ENCODE measurements around the gene LRRC4C. TPM values are rescaled to one million over a fixed set of nuclear protein-coding genes. Genes with fewer than 3 reads are reported as not detected.

LRRC4C gene
- total and polyA plus RNA-seq, 10 of the 15 experiments (the other 5 are each of a cell fraction or from before 2014, with no cell fraction given) = 1.5 TPM; not detected in 9

- H3K4me2 ChIP-seq (ENCODE audit: control insufficient read depth, insufficient read depth) = no peak overlapping the region
- SMC1A ChIA-PET (ENCODE audit: uncharacterized antibody, unreplicated experiment) = no interaction called here
- BruUV-seq (replicated peaks) = no TSS peak
- RAD21 ChIA-PET (ENCODE audit: unreplicated experiment) = no interaction called here
- H3K9me3 ChIP-seq (replicated peaks; ENCODE audit: control insufficient read depth, insufficient read depth, low read length) = no peaks in the 10 kb centered on the region
- no peak for ATAC-seq
- CTCF ChIA-PET = no interaction called here
- H3K27ac ChIP-seq (ENCODE audit: control insufficient read depth, insufficient read depth) = no peak overlapping the region
- no peak overlapping the region for H3K9ac ChIP-seq (ENCODE audit: control insufficient read depth, insufficient read depth, low read length)
- H4K20me1 ChIP-seq (ENCODE audit: control insufficient read depth, insufficient read depth) = no peaks in the 10 kb centered on the region
- no peak for FAIRE-seq
- H3K4me1 ChIP-seq (ENCODE audit: control insufficient read depth, insufficient read depth, low read length) = no peaks in the 10 kb centered on the region
- H3K79me2 ChIP-seq (ENCODE audit: control insufficient read depth, insufficient read depth, low read length) = no peaks in the 10 kb centered on the region
- no peak overlapping the region for H2AFZ ChIP-seq (ENCODE audit: control insufficient read depth, low read depth, low read length)
- no peak for DNase-seq (ENCODE audit: low read depth, low spot score)
- intact Hi-C loops (cut with micrococcal nuclease; ENCODE audit: unreplicated experiment) = no loop called here
- 59% methylated on average over 3 of the region's 3 CpGs for WGBS (ENCODE audit: insufficient coverage, insufficient replicate concordance, low lambda C conversion rate, missing lambda C conversion rate)
- no peaks in the 10 kb centered on the region for H3K27me3 ChIP-seq (replicated peaks in 1 of 2; ENCODE audit: control insufficient read depth in 2 of 2, insufficient read depth in 2 of 2, low read length in 1 of 2)
- POLR2A ChIA-PET = no interaction called here
- no peak overlapping the region for H3K4me3 ChIP-seq
- in situ Hi-C loops (cut with MboI) = no loop called here
- no peaks in the 10 kb centered on the region for H3K36me3 ChIP-seq (ENCODE audit: control insufficient read depth in 2 of 2, insufficient read depth in 2 of 2, low read length in 1 of 2)
- TF ChIP-seq CBX5 (IDR thresholded peaks at IDR 0.05; ENCODE audit: low read depth) (no peak), IKZF2 (IDR thresholded peaks at IDR 0.05) (no peak), ZNF687 (IDR thresholded peaks at IDR 0.05) (no peak), TARDBP (IDR thresholded peaks at IDR 0.05; ENCODE audit: borderline replicate concordance) (no peak), EED (IDR thresholded peaks at IDR 0.05; ENCODE audit: low read depth) (no peak), POLR2AphosphoS2 (IDR thresholded peaks at IDR 0.05; ENCODE audit: low read depth, low read length) (no peak), PAX8 (IDR thresholded peaks at IDR 0.05) (no peak), DPF2 (IDR thresholded peaks at IDR 0.05) (no peak), JUNB (IDR thresholded peaks at IDR 0.05) (no peak), POU2F2 (IDR thresholded peaks at IDR 0.05; ENCODE audit: borderline replicate concordance, low read depth, low read length) (no peak), KDM1A (IDR thresholded peaks at IDR 0.05; ENCODE audit: borderline replicate concordance) (no peak), USF2 (IDR thresholded peaks at IDR 0.05; ENCODE audit: borderline replicate concordance, low read depth, low read length) (no peak), RCOR1 (conservative IDR thresholded peaks at IDR 0.05; ENCODE audit: low read depth, low read length) (no peak), PRDM15 (CRISPR knock-in tag; IDR thresholded peaks at IDR 0.05) (no peak), SKIL (IDR thresholded peaks at IDR 0.05; ENCODE audit: low read depth, poor library complexity, severe bottlenecking) (no peak), FOS (IDR thresholded peaks at IDR 0.05; ENCODE audit: borderline replicate concordance, extremely low read depth, insufficient read length) (no peak)
Observed at GRCh38 chr11:40133498-40133897, 1326.0 kb downstream of the LRRC4C start.
